OCI-LY7 (cell line): ENCODE results near the gene TMEM239. TPM values are rescaled to one million over a fixed set of nuclear protein-coding genes. Genes with fewer than 3 reads are reported as not detected.

Experiments used
- BruUV-seq: library from RNA; stranded (reverse); fragments of 400-500 nt; replicated peaks from 2 replicates; lab custom pipeline; 2021; lab: Mats Ljungman, UMichigan
- CTCF ChIA-PET: fragments of 300-600 bp; sonication (Branson Sonifier 250); formaldehyde crosslinking; loops from one replicate; lab custom pipeline; 2022; ENCODE audit warnings: antibody characterized with exemption; ENCODE audit not compliant: unreplicated experiment; lab: Charles Lee
- POLR2A ChIA-PET: fragments of 300-600 bp; sonication (Branson Sonifier 250); formaldehyde crosslinking; loops from one replicate; lab custom pipeline; 2022; ENCODE audit warnings: antibody characterized with exemption; lab: Charles Lee
- DNase-seq: peaks from one replicate; pipeline ENCODE4 v3.0.0-alpha.2; 2015; ENCODE audit warnings: low spot score
- H2AFZ ChIP-seq: fragments of 200-600 bp; sonication (generic), shearing (Covaris generic); 2 replicates; pipeline ENCODE4 v1.6.1; 2014; ENCODE audit warnings: mild to moderate bottlenecking, antibody characterized with exemption, low read length, moderate library complexity
- H3K27ac ChIP-seq: fragments of 200-600 bp; sonication (generic); 2 replicates; pipeline ENCODE4 v1.5.1; 2014; ENCODE audit warnings: mixed run types, low read depth, mild to moderate bottlenecking, moderate library complexity, low read length, inconsistent platforms; ENCODE audit not compliant: poor library complexity, severe bottlenecking
- H3K36me3 ChIP-seq: fragments of 200-600 bp; sonication (generic); 2 replicates; pipeline ENCODE4 v1.6.1; 2014; ENCODE audit warnings: mild to moderate bottlenecking, antibody characterized with exemption, low read length, moderate library complexity, mixed read lengths; ENCODE audit not compliant: insufficient read depth
- H3K4me1 ChIP-seq: fragments of 200-600 bp; sonication (generic); 2 replicates; pipeline ENCODE4 v1.5.1; 2014; ENCODE audit warnings: mild to moderate bottlenecking, low read length; ENCODE audit not compliant: insufficient read depth, poor library complexity, severe bottlenecking
- H3K4me2 ChIP-seq: fragments of 200-600 bp; sonication (generic); 2 replicates; pipeline ENCODE4 v1.6.1; 2014; ENCODE audit warnings: mild to moderate bottlenecking, low read length
- H3K4me3 ChIP-seq: fragments of 200-600 bp; sonication (generic); 2 replicates; pipeline ENCODE4 v1.5.1; 2014; ENCODE audit warnings: mild to moderate bottlenecking, low read depth, low read length; ENCODE audit not compliant: poor library complexity, severe bottlenecking
- H3K79me2 ChIP-seq: fragments of 200-600 bp; sonication (generic); 2 replicates; pipeline ENCODE4 v1.6.1; 2016; ENCODE audit warnings: low read depth, mild to moderate bottlenecking, low read length, moderate library complexity, mixed read lengths; ENCODE audit not compliant: insufficient read depth
- H3K9me2 ChIP-seq: fragments of 200-600 bp; sonication (generic); 2 replicates; pipeline ENCODE4 v1.6.1; 2016; ENCODE audit warnings: mild to moderate bottlenecking, low read length, mixed read lengths; ENCODE audit not compliant: insufficient read depth
- H3K9me3 ChIP-seq: fragments of 200-600 bp; sonication (generic); 2 replicates; pipeline ENCODE4 v1.6.1; 2014; ENCODE audit warnings: mild to moderate bottlenecking, mixed run types, low read length, mixed read lengths
- H4K20me1 ChIP-seq: fragments of 200-600 bp; sonication (generic); 2 replicates; pipeline ENCODE4 v1.6.1; 2014; ENCODE audit warnings: mild to moderate bottlenecking, antibody characterized with exemption, low read length, moderate library complexity, mixed read lengths; ENCODE audit not compliant: insufficient read depth
- CTCF ChIP-seq: fragments of 200-600 bp; sonication (generic); conservative IDR thresholded peaks from 2 replicates; pipeline ENCODE4 v1.5.1; 2014; ENCODE audit warnings: mild to moderate bottlenecking, antibody characterized with exemption, low read length, moderate library complexity, mixed read lengths
- EZH2phosphoT487 ChIP-seq: fragments of 200-600 bp; sonication (generic); IDR thresholded peaks from 2 replicates; pipeline ENCODE4 v1.6.1; 2018; ENCODE audit warnings: low read depth, borderline replicate concordance, mild to moderate bottlenecking, mixed run types, antibody characterized with exemption, low read length, moderate library complexity, mixed read lengths
- intact Hi-C: fragments of 100-400 bp; cut with micrococcal nuclease; formaldehyde crosslinking; loops from one replicate; pipeline ENCODE4 v1.10.0; 2022; ENCODE audit not compliant: unreplicated experiment
- total RNA-seq, 2 experiments: library from RNA; depleted of rRNA in 1 of 2; stranded (reverse); fragments of >200 nt in 1 of 2; shearing (Covaris generic) in 1 of 2; gene quantifications; 2 replicates each; pipeline ENCODE4 v1.2.3, GENCODE V29; 2014 to 2022

Gene TMEM239
- total RNA-seq, 2 experiments from 2014 or later, result not detected

- H3K9me2 ChIP-seq, result no peaks in the 10 kb centered on the region
- H3K4me3 ChIP-seq, result no peak overlapping the region
- H4K20me1 ChIP-seq, result no peaks in the 10 kb centered on the region; the same call in 1 of the 2 replicates
- intact Hi-C loops, result no loop called here
- POLR2A ChIA-PET, result no interaction called here
- H3K79me2 ChIP-seq, result no peaks in the 10 kb centered on the region
- H3K27ac ChIP-seq, result no peak overlapping the region
- no TSS peak for BruUV-seq
- H2AFZ ChIP-seq, result no peak overlapping the region
- TF ChIP-seq EZH2phosphoT487 (no peak), CTCF (no peak)
- CTCF ChIA-PET, result no interaction called here
- no peaks in the 10 kb centered on the region for H3K36me3 ChIP-seq
- H3K4me2 ChIP-seq, result no peak overlapping the region
- no peak for DNase-seq
- H3K9me3 ChIP-seq, result no peaks in the 10 kb centered on the region
- no peaks in the 10 kb centered on the region for H3K4me1 ChIP-seq
Measured at GRCh38 chr20:2796011-2796660, 20.0 kb upstream of the TMEM239 start.

GRCh38 chr20:2797136-2797983 is 18.8 kb upstream of the TMEM239 start:
- intact Hi-C loops, result no loop called here
- H2AFZ ChIP-seq, result no peak overlapping the region
- TF ChIP-seq CTCF, result no peak
- no peak for TF ChIP-seq EZH2phosphoT487
- ChIA-PET POLR2A (no interaction called here), CTCF (no interaction called here)
- no peaks in the 10 kb centered on the region for H3K79me2 ChIP-seq
- no peaks in the 10 kb centered on the region for H3K4me1 ChIP-seq
- no peak for DNase-seq
- H3K4me3 ChIP-seq, result no peak overlapping the region
- H3K36me3 ChIP-seq, result no peaks in the 10 kb centered on the region
- H3K4me2 ChIP-seq, result no peak overlapping the region
- no peaks in the 10 kb centered on the region; the same call in 1 of the 2 replicates for H4K20me1 ChIP-seq
- no peaks in the 10 kb centered on the region for H3K9me2 ChIP-seq
- no TSS peak for BruUV-seq
- H3K27ac ChIP-seq, result no peak overlapping the region
- H3K9me3 ChIP-seq, result no peaks in the 10 kb centered on the region
